Lower lobe of right lung (tissue), 2 donors: Measurements from ENCODE around the gene CEL. TPM values are rescaled to one million over a fixed set of nuclear protein-coding genes. Genes with fewer than 3 reads are reported as not detected.

Source experiments
- ATAC-seq, 2 donors: fragments of 200-7000 bp; cut with Tn5 transposase; one replicate each; pipeline ENCODE4 v1.9.1; 2020 to 2022; ENCODE audit warnings: mild to moderate bottlenecking in 2 of 2, moderate library complexity in 2 of 2
- DNase-seq: peaks from one replicate; pipeline ENCODE4 v3.0.0-alpha.2; 2020
- H3K27ac ChIP-seq: fragments of 200-600 bp; one replicate; pipeline ENCODE4 v1.8.0; 2022
- H3K27me3 ChIP-seq: fragments of 200-600 bp; one replicate; pipeline ENCODE4 v1.8.0; 2022; ENCODE audit warnings: low read depth
- H3K36me3 ChIP-seq: fragments of 200-600 bp; one replicate; pipeline ENCODE4 v1.8.0; 2022; ENCODE audit warnings: mild to moderate bottlenecking
- H3K4me1 ChIP-seq: fragments of 200-600 bp; one replicate; pipeline ENCODE4 v1.8.0; 2022
- H3K4me3 ChIP-seq: fragments of 200-600 bp; one replicate; pipeline ENCODE4 v1.8.0; 2022; ENCODE audit warnings: mild to moderate bottlenecking
- H3K9me3 ChIP-seq: fragments of 200-600 bp; one replicate; pipeline ENCODE4 v1.8.0; 2022
- intact Hi-C: fragments of 100-400 bp; cut with DNase I; formaldehyde crosslinking; loops from one replicate; pipeline ENCODE4 v1.11.0; 2022
- total RNA-seq: library from RNA; stranded (reverse); fragmentation: NEBNext Ultra II Directional; extraction: Animal tissue kit (Norgen Biotek cat#: 25700); gene quantifications from one replicate; pipeline ENCODE4 v1.2.1, GENCODE V29; 2021
- TF ChIP-seq, protein P1 (sequence below): fragments of 200-600 bp; IDR thresholded peaks from one replicate; pipeline ENCODE4 v1.8.0; 2022; ENCODE audit warnings: antibody characterized with exemption, mild to moderate bottlenecking
- donor health status: DM: no; HTN: yes; CAD: no; lungs with severe emphysema.

CEL gene
- total RNA-seq, 1 donor from 2014 or later, result 1.4 TPM

DNA sequence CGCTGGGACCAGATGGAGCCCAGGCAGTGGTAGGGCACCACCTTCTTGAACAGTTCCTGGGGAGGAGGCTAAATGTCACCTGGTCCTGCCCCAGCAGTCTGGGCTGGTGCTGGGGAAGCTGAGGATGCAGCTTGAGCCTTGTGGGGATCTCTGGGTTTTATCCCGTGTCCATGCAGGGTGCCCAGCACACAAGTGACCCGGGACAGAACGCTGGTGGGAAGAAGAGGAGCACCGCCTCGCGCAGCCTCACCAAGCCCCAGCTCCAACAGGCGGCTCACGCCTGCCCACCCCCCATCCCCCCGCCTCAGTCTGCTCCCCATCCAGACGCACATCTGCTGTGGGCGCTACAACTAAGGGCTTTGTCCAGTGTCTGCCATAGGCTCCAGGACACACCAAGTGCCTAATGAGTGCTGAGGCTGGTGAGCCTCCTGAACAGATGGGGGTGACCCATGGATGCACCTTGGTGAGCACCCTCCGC lies 45.5 kb downstream of the CEL start:
- no peak overlapping the region for H3K4me3 ChIP-seq
- H3K27ac ChIP-seq, result no peak overlapping the region
- intact Hi-C loops, result no loop called here
- DNase-seq, result peak; percentile 43
- TF ChIP-seq, protein P1, sequence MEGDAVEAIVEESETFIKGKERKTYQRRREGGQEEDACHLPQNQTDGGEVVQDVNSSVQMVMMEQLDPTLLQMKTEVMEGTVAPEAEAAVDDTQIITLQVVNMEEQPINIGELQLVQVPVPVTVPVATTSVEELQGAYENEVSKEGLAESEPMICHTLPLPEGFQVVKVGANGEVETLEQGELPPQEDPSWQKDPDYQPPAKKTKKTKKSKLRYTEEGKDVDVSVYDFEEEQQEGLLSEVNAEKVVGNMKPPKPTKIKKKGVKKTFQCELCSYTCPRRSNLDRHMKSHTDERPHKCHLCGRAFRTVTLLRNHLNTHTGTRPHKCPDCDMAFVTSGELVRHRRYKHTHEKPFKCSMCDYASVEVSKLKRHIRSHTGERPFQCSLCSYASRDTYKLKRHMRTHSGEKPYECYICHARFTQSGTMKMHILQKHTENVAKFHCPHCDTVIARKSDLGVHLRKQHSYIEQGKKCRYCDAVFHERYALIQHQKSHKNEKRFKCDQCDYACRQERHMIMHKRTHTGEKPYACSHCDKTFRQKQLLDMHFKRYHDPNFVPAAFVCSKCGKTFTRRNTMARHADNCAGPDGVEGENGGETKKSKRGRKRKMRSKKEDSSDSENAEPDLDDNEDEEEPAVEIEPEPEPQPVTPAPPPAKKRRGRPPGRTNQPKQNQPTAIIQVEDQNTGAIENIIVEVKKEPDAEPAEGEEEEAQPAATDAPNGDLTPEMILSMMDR, result no peak
- no peak for ATAC-seq
- peaks cover 5% of the 10 kb centered on the region for H3K4me1 ChIP-seq
- no peaks in the 10 kb centered on the region for H3K9me3 ChIP-seq
- peaks cover 96% of the 10 kb centered on the region for H3K36me3 ChIP-seq
- no peaks in the 10 kb centered on the region for H3K27me3 ChIP-seq

DNA sequence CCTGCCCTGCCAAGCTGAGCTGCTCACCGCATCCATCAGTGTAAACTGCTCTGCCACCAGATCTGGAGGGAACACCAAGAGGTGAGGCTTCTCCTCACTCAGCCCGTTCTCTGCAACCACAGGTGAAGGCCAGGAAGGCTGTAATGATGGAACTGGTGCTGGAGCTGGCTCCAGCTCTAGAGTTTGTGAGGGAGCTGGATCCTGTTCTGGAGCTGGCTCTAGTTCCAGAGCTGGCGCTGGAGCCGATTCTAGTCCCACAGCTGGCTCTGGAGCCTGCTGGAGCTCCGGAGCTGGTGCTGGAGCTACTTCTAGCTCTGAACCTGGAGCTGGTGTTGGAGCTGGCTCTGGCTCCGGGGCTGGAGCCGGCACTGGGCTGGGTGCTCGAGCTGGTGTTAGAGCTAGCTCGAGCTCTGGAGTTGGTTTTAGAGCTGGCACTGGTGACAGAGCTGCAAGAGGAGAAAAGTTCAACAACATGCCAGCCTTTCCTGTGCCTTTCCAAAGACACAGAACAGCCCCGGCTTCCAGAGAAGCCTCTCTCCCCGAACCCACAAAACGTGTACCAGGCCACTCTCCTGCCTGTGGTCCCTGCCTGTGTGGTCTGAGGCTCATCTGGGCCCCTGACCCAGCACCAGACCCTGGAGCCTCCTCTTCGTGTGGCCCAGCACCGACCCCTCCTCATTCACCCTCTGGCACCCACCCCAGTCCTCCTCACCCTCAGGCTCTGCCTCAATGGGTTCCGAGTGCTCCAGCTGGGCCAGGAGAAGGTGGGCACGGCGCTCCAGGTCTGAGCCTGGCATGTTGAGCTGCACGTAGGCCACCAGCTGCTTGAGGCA lies 46.4 kb downstream of the CEL start:
- ATAC-seq (no peak), DNase-seq (peak; percentile 28)
- Histone ChIP-seq H3K36me3 (peaks cover 88% of the 10 kb centered on the region), H3K27me3 (no peaks in the 10 kb centered on the region), H3K4me1 (peaks cover 14% of the 10 kb centered on the region), H3K4me3 (no peak overlapping the region), H3K27ac (no peak overlapping the region), H3K9me3 (no peaks in the 10 kb centered on the region)
- intact Hi-C loops, result no loop called here
- TF ChIP-seq, protein P1, result no peak

DNA sequence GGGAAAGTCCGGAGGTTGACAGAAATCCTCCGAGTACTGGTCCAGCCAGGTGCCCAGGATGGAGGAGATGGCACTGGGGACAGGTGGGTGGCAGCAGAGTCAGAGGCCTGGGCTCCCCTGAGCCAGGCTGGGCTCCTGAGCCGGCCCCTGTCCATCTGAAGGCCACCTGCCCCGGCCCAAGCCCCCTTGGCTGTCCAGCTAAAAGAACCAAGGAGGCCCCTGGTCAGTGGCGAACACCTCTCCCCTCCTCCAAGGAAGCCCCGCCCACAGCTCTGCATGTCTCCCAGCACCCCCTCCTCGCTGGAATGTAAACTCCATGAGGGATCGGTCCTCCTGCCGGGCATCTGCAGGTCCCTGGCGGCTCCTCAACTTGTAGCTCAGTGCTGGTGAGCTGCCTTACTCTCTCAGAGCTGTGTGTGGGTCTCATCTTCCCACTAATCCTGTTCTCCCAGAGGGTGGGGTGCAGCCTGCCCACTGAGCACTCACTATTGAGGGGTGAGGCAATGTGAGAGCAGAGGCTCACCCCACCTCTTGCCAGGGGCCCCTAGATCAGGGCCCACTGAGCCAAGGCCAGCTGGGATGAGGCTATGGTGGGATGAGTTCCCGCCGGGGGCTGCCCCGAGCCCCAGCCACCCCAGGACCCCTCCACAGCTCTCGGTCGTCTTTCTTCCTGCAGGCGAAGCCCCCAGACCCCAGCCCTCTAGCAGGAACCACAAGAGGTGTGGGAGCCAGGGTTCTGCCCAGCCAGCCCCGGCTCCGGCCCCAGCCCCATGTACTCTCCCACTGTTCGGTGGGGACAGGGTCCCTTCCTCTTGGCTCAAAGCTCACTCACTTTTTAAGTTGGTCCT lies 47.2 kb downstream of the CEL start:
- Histone ChIP-seq H3K27me3 (no peaks in the 10 kb centered on the region), H3K4me3 (no peak overlapping the region), H3K27ac (no peak overlapping the region), H3K36me3 (peaks cover 79% of the 10 kb centered on the region), H3K9me3 (no peaks in the 10 kb centered on the region), H3K4me1 (peaks cover 22% of the 10 kb centered on the region)
- TF ChIP-seq, protein P1, result no peak
- DNase-seq, result peak; percentile 37
- ATAC-seq, result no peak
- intact Hi-C loops, result no loop called here

DNA sequence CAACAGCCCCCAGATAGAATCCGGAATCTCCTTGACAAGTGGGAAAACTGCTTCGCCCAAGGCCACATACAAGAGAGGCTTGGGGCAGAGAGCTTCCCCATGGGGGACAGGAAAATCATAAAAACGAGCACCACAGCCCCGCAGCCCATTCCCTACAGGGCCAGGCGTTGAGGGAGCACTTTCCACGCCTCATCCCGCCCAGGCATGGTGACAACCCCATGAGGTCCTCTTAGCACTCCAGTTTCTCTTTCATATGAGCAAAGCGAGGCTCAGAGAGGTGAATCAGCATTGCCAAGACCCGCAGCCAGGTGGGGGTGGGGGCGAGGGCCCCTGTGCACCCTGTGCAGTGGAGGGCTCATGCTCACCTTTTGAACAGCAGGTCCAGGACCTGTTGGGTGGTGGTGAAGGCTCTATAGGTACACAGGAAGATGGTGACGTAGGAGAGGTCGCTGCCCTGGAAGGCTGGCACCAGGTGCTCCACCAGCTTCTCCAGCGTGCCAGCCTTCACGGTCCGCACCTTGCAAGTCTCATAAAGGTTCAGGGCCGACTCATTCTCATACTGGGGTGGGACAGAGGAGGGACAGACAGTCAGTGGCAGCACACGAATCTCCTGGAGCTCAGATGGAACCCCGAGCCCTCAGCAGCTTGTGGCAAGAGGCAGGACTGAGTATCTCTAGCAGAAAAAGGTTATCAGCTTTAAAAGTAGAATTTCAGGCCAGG lies 48.3 kb downstream of the CEL start:
- TF ChIP-seq, protein P1, result no peak
- ATAC-seq, result no peak
- Histone ChIP-seq H3K36me3 (peaks cover 68% of the 10 kb centered on the region), H3K4me1 (peaks cover 33% of the 10 kb centered on the region), H3K27ac (no peak overlapping the region), H3K27me3 (no peaks in the 10 kb centered on the region), H3K4me3 (no peak overlapping the region), H3K9me3 (no peaks in the 10 kb centered on the region)
- intact Hi-C loops, result no loop called here
- peak; percentile 26 for DNase-seq
